Measurements from ENCODE around the gene ATP1A1. TPM values are rescaled to one million over a fixed set of nuclear protein-coding genes. Genes with fewer than 3 reads are reported as not detected.

The ATP1A1 gene
- 100 to 1,000 TPM; 334 to 383 (median 337) TPM for total RNA-seq

GRCh38 chr1:116372651-116373430 is at the start of gene ATP1A1:
Gene ATP1A1, plus strand, starts transcription at chr1:116373244. Its CDS starts 268 bp downstream, at chr1:116373512.
- peak within 1 kb of the TSS; percentile 96 for H3K4me3 Mint-ChIP-seq
- H3K4me1 Mint-ChIP-seq (ENCODE audit: low read depth), result peaks cover 38% of the 10 kb centered on the region
- peaks cover 11% of the 10 kb centered on the region for H3K36me3 Mint-ChIP-seq (ENCODE audit: insufficient read depth)

GRCh38 chr1:116323491-116323890 is 49.6 kb upstream of the ATP1A1 start:
- no peaks in the 10 kb centered on the region for H3K27me3 Mint-ChIP-seq (ENCODE audit: low read depth)

More at GRCh38 chr1:116372651-116373430, at the start of gene ATP1A1:
- peak; percentile 99 for DNase-seq
- ATAC-seq, result peak; percentile 67 to 70
- Mint-ChIP-seq H3K9me3 (no peaks in the 10 kb centered on the region), H3K27me3 (ENCODE audit: low read depth) (no peaks in the 10 kb centered on the region)

GRCh38 chr1:116324411-116324810 is 48.6 kb upstream of the ATP1A1 start:
- no peak for ATAC-seq
- Mint-ChIP-seq H3K9me3 (no peaks in the 10 kb centered on the region), H3K4me1 (ENCODE audit: low read depth) (peaks cover 80% of the 10 kb centered on the region), H3K4me3 (no peak overlapping the region), H3K27me3 (ENCODE audit: low read depth) (no peaks in the 10 kb centered on the region), H3K36me3 (ENCODE audit: insufficient read depth) (peaks cover 1% of the 10 kb centered on the region)
- DNase-seq, result no peak

More at GRCh38 chr1:116323491-116323890, 49.6 kb upstream of the ATP1A1 start:
- DNase-seq, result no peak
- peaks cover 74% of the 10 kb centered on the region for H3K4me1 Mint-ChIP-seq (ENCODE audit: low read depth)
- H3K4me3 Mint-ChIP-seq, result no peak overlapping the region
- H3K36me3 Mint-ChIP-seq (ENCODE audit: insufficient read depth), result peaks cover under 1% of the 10 kb centered on the region
- no peaks in the 10 kb centered on the region for H3K9me3 Mint-ChIP-seq
- no peak for ATAC-seq

GRCh38 chr1:116325104-116325503 is 47.9 kb upstream of the ATP1A1 start:
- Mint-ChIP-seq H3K4me3 (no peak overlapping the region), H3K4me1 (ENCODE audit: low read depth) (peaks cover 87% of the 10 kb centered on the region), H3K27me3 (ENCODE audit: low read depth) (no peaks in the 10 kb centered on the region), H3K9me3 (no peaks in the 10 kb centered on the region), H3K36me3 (ENCODE audit: insufficient read depth) (peaks cover 1% of the 10 kb centered on the region)
- ATAC-seq, result no peak
- no peak for DNase-seq

GRCh38 chr1:116325922-116326321 is 47.1 kb upstream of the ATP1A1 start:
- peak; percentile 74 to 80 for ATAC-seq
- peaks cover 1% of the 10 kb centered on the region for H3K36me3 Mint-ChIP-seq (ENCODE audit: insufficient read depth)
- H3K9me3 Mint-ChIP-seq, result no peaks in the 10 kb centered on the region
- peaks cover 86% of the 10 kb centered on the region for H3K4me1 Mint-ChIP-seq (ENCODE audit: low read depth)
- peak overlapping the region; percentile 55 for H3K4me3 Mint-ChIP-seq
- peak; percentile 26 for DNase-seq
- H3K27me3 Mint-ChIP-seq (ENCODE audit: low read depth), result no peaks in the 10 kb centered on the region

- peaks cover 1% of the 10 kb centered on the region for H3K36me3 Mint-ChIP-seq (ENCODE audit: insufficient read depth)
- no peaks in the 10 kb centered on the region for H3K9me3 Mint-ChIP-seq
- H3K27me3 Mint-ChIP-seq (ENCODE audit: low read depth), result no peaks in the 10 kb centered on the region
- peak overlapping the region; percentile 55 for H3K4me3 Mint-ChIP-seq
- DNase-seq, result no peak
- H3K4me1 Mint-ChIP-seq (ENCODE audit: low read depth), result peaks cover 81% of the 10 kb centered on the region
- no peak for ATAC-seq
These were observed 46.6 kb upstream of the ATP1A1 start for GRCh38 chr1:116326486-116326885.

GRCh38 chr1:116328671-116329070 is 44.4 kb upstream of the ATP1A1 start:
- Mint-ChIP-seq H3K4me1 (ENCODE audit: low read depth) (peaks cover 69% of the 10 kb centered on the region), H3K9me3 (no peaks in the 10 kb centered on the region), H3K4me3 (no peak overlapping the region), H3K36me3 (ENCODE audit: insufficient read depth) (peaks cover 1% of the 10 kb centered on the region), H3K27me3 (ENCODE audit: low read depth) (no peaks in the 10 kb centered on the region)
- DNase-seq, result no peak
- ATAC-seq, result no peak

GRCh38 chr1:116329524-116330341 is 43.3 kb upstream of the ATP1A1 start:
- peaks cover 68% of the 10 kb centered on the region for H3K4me1 Mint-ChIP-seq (ENCODE audit: low read depth)
- no peaks in the 10 kb centered on the region for H3K27me3 Mint-ChIP-seq (ENCODE audit: low read depth)
- no peak overlapping the region for H3K4me3 Mint-ChIP-seq
- ATAC-seq (no peak), DNase-seq (no peak)
- peaks cover 1% of the 10 kb centered on the region for H3K36me3 Mint-ChIP-seq (ENCODE audit: insufficient read depth)
- H3K9me3 Mint-ChIP-seq, result no peaks in the 10 kb centered on the region

GRCh38 chr1:116330342-116330652 is 42.7 kb upstream of the ATP1A1 start:
- no peaks in the 10 kb centered on the region for H3K27me3 Mint-ChIP-seq (ENCODE audit: low read depth)
- no peak overlapping the region for H3K4me3 Mint-ChIP-seq
- H3K9me3 Mint-ChIP-seq, result no peaks in the 10 kb centered on the region
- DNase-seq (no peak), ATAC-seq (no peak)
- H3K4me1 Mint-ChIP-seq (ENCODE audit: low read depth), result peaks cover 66% of the 10 kb centered on the region
- H3K36me3 Mint-ChIP-seq (ENCODE audit: insufficient read depth), result peaks cover 1% of the 10 kb centered on the region

GRCh38 chr1:116330846-116331245 is 42.2 kb upstream of the ATP1A1 start:
- Mint-ChIP-seq H3K27me3 (ENCODE audit: low read depth) (no peaks in the 10 kb centered on the region), H3K4me1 (ENCODE audit: low read depth) (peaks cover 61% of the 10 kb centered on the region), H3K36me3 (ENCODE audit: insufficient read depth) (peaks cover 1% of the 10 kb centered on the region), H3K4me3 (no peak overlapping the region), H3K9me3 (no peaks in the 10 kb centered on the region)
- no peak for DNase-seq
- no peak for ATAC-seq

GRCh38 chr1:116331523-116331922 is 41.5 kb upstream of the ATP1A1 start:
- Mint-ChIP-seq H3K4me1 (ENCODE audit: low read depth) (peaks cover 54% of the 10 kb centered on the region), H3K4me3 (no peak overlapping the region), H3K9me3 (no peaks in the 10 kb centered on the region), H3K36me3 (ENCODE audit: insufficient read depth) (peaks cover 1% of the 10 kb centered on the region), H3K27me3 (ENCODE audit: low read depth) (no peaks in the 10 kb centered on the region)
- no peak for ATAC-seq
- DNase-seq, result no peak

- H3K4me3 Mint-ChIP-seq, result no peak overlapping the region
- ATAC-seq, result no peak
- no peaks in the 10 kb centered on the region for H3K27me3 Mint-ChIP-seq (ENCODE audit: low read depth)
- H3K36me3 Mint-ChIP-seq (ENCODE audit: insufficient read depth), result peaks cover 1% of the 10 kb centered on the region
- DNase-seq, result no peak
- H3K4me1 Mint-ChIP-seq (ENCODE audit: low read depth), result peaks cover 46% of the 10 kb centered on the region
- no peaks in the 10 kb centered on the region for H3K9me3 Mint-ChIP-seq
These were observed 40.6 kb upstream of the ATP1A1 start for GRCh38 chr1:116332451-116332850.

GRCh38 chr1:116333171-116334014 is 39.7 kb upstream of the ATP1A1 start:
- ATAC-seq (no peak), DNase-seq (no peak)
- Mint-ChIP-seq H3K36me3 (ENCODE audit: insufficient read depth) (peaks cover 1% of the 10 kb centered on the region), H3K27me3 (ENCODE audit: low read depth) (peaks cover 4% of the 10 kb centered on the region), H3K9me3 (no peaks in the 10 kb centered on the region), H3K4me3 (no peak overlapping the region), H3K4me1 (ENCODE audit: low read depth) (peaks cover 40% of the 10 kb centered on the region)

GRCh38 chr1:116334015-116334547 is 39.0 kb upstream of the ATP1A1 start:
- Mint-ChIP-seq H3K36me3 (ENCODE audit: insufficient read depth) (no peaks in the 10 kb centered on the region), H3K9me3 (no peaks in the 10 kb centered on the region), H3K27me3 (ENCODE audit: low read depth) (peaks cover 4% of the 10 kb centered on the region), H3K4me3 (no peak overlapping the region), H3K4me1 (ENCODE audit: low read depth) (peaks cover 33% of the 10 kb centered on the region)
- ATAC-seq (no peak), DNase-seq (no peak)
